Activated T-cell treated with anti-CD3 and anti-CD28 coated beads, Interleukin-2, amount 50 U/mL, for 4 hours (primary cell): ENCODE results near the gene ATP6V0B. TPM values are rescaled to one million over a fixed set of nuclear protein-coding genes. Genes with fewer than 3 reads are reported as not detected.

Experiments
- ATAC-seq, 2 donors: fragments of 200-7000 bp; cut with Tn5 transposase; one replicate each; pipeline ENCODE4 v1.10.0; 2021
- DNase-seq: peaks from one replicate; pipeline ENCODE4 v3.0.0-alpha.2; 2020
- H3K27me3 Mint-ChIP-seq: one replicate; pipeline ENCODE4 v1.8.0; 2021; ENCODE audit warnings: low read depth, mixed read lengths
- H3K36me3 Mint-ChIP-seq: one replicate; pipeline ENCODE4 v1.8.0; 2022; ENCODE audit warnings: mixed read lengths; ENCODE audit not compliant: insufficient read depth
- H3K4me1 Mint-ChIP-seq: one replicate; pipeline ENCODE4 v1.8.0; 2021; ENCODE audit warnings: low read depth, mixed read lengths
- H3K4me3 Mint-ChIP-seq: one replicate; pipeline ENCODE4 v1.8.0; 2021; ENCODE audit warnings: mild to moderate bottlenecking, moderate library complexity, mixed read lengths
- H3K9me3 Mint-ChIP-seq: one replicate; pipeline ENCODE4 v1.8.0; 2021; ENCODE audit warnings: mixed read lengths
- total RNA-seq, 3 donors: library from RNA; stranded (reverse); gene quantifications; one replicate each; pipeline ENCODE4 v1.2.1, GENCODE V29; 2021

ATP6V0B gene
- total RNA-seq, 3 donors from 2014 or later: 202 to 210 (median 209) TPM

DNA sequence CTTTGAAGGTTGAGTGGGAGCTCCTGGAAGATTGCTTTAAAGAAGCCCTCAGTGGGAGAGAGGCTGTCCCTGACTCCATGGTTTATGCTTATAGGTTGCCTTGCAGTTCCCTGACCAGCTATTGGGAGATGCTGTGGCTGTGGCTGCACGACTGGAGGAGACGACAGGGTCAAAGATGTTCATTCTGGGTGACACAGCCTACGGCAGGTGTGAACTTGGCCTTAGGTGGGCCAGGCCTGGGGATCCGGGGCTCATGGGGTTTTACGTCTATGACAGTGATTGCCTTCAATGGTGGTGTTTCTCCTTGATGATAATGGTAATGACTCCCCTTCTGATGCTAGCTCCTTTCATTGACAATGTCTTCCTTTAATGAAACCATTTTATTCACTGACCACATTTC lies 4.3 kb upstream of the ATP6V0B start:
- Mint-ChIP-seq H3K4me1 (peaks cover 34% of the 10 kb centered on the region), H3K36me3 (peaks cover 22% of the 10 kb centered on the region), H3K27me3 (no peaks in the 10 kb centered on the region), H3K4me3 (peak overlapping the region; percentile 99), H3K9me3 (no peaks in the 10 kb centered on the region)
- no peak for DNase-seq
- no peak for ATAC-seq

DNA sequence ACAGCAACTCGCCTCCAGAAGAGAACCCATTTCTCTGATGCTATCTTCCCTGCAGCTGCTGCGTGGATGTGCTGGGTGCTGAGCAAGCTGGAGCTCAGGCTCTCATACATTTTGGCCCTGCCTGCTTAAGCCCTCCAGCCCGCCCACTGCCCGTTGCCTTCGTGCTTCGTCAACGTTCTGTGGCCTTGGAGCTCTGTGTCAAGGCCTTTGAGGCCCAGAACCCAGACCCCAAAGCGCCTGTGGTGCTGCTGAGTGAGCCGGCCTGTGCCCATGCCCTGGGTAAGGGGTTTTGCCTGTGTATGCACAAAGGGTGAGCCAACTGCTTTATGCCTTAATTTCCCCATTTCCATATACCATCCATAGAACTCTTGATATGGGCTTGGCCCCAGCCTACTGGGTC lies 3.8 kb upstream of the ATP6V0B start:
- Mint-ChIP-seq H3K4me1 (peaks cover 37% of the 10 kb centered on the region), H3K36me3 (peaks cover 22% of the 10 kb centered on the region), H3K9me3 (no peaks in the 10 kb centered on the region), H3K27me3 (no peaks in the 10 kb centered on the region), H3K4me3 (peak overlapping the region; percentile 99)
- no peak for ATAC-seq
- DNase-seq: no peak

DNA sequence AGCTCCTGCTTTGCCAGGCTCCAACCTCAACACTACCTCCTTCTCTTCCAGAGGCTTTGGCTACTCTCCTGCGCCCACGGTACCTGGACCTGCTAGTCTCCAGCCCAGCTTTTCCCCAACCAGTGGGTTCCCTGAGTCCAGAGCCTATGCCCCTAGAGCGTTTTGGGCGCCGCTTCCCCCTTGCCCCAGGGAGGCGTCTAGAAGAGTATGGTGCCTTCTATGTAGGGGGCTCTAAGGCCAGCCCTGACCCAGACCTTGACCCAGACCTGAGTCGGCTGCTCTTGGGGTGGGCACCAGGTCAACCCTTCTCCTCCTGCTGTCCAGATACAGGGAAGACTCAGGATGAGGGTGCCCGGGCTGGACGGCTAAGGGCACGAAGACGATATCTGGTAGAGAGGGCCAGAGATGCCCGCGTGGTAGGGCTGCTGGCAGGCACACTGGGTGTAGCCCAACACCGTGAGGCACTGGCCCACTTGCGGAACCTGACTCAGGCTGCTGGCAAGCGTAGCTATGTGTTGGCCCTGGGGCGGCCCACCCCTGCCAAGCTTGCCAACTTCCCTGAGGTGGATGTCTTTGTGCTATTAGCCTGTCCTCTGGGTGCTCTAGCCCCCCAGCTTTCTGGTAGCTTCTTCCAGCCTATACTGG lies 3.3 kb upstream of the ATP6V0B start:
- Mint-ChIP-seq H3K27me3 (no peaks in the 10 kb centered on the region), H3K9me3 (no peaks in the 10 kb centered on the region), H3K4me1 (peaks cover 42% of the 10 kb centered on the region), H3K4me3 (peak overlapping the region; percentile 99), H3K36me3 (peaks cover 22% of the 10 kb centered on the region)
- ATAC-seq (no peak), DNase-seq (no peak)

DNA sequence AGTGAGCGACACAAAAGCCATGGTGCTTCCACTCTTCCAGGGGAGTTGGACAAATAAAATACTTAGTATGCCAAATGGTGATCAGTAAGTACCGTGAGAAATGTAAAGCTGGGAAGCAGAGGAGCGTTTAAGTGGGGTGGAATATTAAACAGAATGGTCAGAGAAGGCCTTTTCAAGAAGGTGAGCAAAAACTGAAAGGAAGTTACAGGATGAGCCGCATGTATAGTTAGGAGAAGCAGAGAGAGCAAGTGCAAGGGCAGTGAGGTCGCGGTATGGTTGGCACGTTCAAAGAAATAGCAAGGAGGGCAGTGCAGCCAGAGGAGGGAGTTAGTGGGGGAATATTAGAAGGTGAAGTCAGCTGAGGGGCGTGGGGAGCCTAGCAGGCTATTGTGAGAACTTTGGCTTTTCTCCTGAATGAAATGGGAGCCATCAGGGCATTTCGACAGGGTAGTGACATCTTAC lies 748 bp upstream of the ATP6V0B start:
- no peak for ATAC-seq
- peak overlapping the region; percentile 89 for H3K4me3 Mint-ChIP-seq

DNA sequence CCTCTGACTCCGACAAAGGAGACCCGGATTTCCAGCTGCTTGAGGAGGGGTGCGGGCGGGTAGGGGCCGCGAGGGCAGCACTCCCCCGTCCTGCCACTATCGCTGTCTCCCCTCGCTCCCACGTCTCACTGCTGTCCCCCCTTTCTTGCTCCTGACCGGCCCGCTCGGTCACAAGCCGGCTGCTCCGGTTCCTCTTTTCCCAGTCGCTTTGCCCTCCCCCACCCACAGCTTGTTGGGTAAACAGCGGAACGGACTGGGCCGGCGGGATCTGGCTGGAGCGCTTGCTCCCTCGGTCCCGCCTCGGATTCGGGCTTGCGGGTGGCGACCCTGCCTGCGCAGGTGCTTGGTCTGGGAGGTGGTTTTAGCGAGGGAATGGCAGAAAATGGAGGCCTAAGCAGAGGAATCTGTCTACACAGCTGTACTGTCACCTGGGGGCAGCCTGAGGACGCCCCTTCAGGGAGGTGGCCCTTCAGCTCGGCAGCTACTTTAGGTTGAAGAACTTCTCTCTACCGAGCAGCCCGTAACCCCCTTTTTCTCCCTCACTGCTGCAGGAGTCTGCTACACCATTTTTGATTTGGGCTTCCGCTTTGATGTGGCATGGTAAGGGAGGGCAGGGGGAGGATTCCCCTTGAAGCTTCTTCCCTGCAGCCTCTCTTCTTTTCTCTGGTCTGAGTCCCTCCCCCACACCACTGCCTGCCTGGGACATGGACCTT lies 645 bp downstream of the ATP6V0B start:
- no peak for DNase-seq
- Mint-ChIP-seq H3K27me3 (no peaks in the 10 kb centered on the region), H3K4me3 (peak overlapping the region; percentile 89), H3K36me3 (peaks cover 33% of the 10 kb centered on the region), H3K9me3 (no peaks in the 10 kb centered on the region), H3K4me1 (peaks cover 56% of the 10 kb centered on the region)
- peak; percentile 2 to 3 for ATAC-seq

More for the DNA sequence above, 748 bp upstream of the ATP6V0B start:
- no peak for DNase-seq
- H3K27me3 Mint-ChIP-seq: no peaks in the 10 kb centered on the region
- no peaks in the 10 kb centered on the region for H3K9me3 Mint-ChIP-seq
- peaks cover 36% of the 10 kb centered on the region for H3K36me3 Mint-ChIP-seq
- H3K4me1 Mint-ChIP-seq: peaks cover 62% of the 10 kb centered on the region

DNA sequence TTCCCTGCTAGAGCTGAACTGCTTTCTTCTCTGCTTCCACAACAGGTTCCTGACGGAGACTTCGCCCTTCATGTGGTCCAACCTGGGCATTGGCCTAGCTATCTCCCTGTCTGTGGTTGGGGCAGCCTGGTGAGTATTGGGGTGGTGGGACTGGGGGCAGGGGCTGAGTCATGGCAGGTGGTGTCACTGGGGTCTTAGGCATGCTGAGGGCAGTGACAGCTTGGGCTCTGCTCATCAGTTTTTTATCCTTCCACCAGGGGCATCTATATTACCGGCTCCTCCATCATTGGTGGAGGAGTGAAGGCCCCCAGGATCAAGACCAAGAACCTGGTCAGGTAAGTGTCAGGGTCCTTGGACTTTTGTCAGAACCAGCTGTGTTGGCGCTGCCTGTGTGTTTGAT lies 1.3 kb downstream of the ATP6V0B start:
- peaks cover 54% of the 10 kb centered on the region for H3K4me1 Mint-ChIP-seq
- H3K4me3 Mint-ChIP-seq: peak overlapping the region; percentile 89
- H3K9me3 Mint-ChIP-seq: no peaks in the 10 kb centered on the region
- ATAC-seq: no peak
- DNase-seq: no peak
- H3K27me3 Mint-ChIP-seq: no peaks in the 10 kb centered on the region
- H3K36me3 Mint-ChIP-seq: peaks cover 33% of the 10 kb centered on the region

DNA sequence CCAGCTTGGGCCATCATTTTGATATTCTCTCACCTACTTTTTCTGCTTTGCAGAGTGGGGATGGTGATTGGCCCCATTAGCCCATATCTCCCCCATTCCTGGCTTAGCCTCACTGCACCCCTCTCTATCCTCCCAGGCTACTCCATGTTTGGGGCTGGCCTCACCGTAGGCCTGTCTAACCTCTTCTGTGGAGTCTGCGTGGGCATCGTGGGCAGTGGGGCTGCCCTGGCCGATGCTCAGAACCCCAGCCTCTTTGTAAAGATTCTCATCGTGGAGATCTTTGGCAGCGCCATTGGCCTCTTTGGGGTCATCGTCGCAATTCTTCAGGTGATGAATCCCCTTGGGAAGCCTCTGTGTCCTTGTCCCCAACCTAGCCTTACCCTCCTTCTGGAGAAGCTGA lies 2.1 kb downstream of the ATP6V0B start:
- H3K4me1 Mint-ChIP-seq: peaks cover 51% of the 10 kb centered on the region
- DNase-seq (no peak), ATAC-seq (no peak)
- no peaks in the 10 kb centered on the region for H3K9me3 Mint-ChIP-seq
- H3K4me3 Mint-ChIP-seq: peak overlapping the region; percentile 80
- H3K36me3 Mint-ChIP-seq: peaks cover 33% of the 10 kb centered on the region
- no peaks in the 10 kb centered on the region for H3K27me3 Mint-ChIP-seq

DNA sequence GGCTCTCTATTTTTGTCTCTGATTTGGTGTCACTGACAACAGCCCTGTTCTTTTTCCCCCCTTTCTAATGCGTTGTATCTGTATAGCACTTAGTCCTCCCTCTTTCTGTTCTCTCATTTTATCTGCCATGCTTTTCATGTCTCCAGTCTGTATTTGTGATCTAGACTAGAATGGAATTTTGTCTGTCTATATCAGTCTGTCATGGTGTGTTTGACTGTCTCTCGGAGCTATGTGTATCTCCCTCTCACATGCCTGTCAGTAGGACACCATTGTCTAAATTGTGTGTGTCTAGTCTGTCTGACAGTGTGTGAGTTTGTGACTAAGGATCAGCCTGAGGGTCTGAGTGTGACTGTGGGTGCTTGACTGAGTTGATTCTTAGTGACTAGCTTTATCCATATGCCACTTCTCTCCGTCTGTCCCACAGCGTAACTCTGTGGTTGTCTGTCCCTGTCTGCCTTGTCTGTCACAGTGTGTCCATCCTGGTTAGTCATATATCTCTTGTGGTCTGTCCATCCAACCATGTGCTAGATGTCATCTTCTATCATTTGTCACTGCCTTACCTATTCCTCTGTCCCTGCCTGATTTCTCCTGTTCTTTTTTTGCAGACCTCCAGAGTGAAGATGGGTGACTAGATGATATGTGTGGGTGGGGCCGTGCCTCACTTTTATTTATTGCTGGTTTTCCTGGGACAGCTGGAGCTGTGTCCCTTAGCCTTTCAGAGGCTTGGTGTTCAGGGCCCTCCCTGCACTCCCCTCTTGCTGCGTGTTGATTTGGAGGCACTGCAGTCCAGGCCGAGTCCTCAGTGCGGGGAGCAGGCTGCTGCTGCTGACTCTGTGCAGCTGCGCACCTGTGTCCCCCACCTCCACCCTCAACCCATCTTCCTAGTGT lies 2.9 kb downstream of the ATP6V0B start:
- H3K4me1 Mint-ChIP-seq: peaks cover 51% of the 10 kb centered on the region

DNA sequence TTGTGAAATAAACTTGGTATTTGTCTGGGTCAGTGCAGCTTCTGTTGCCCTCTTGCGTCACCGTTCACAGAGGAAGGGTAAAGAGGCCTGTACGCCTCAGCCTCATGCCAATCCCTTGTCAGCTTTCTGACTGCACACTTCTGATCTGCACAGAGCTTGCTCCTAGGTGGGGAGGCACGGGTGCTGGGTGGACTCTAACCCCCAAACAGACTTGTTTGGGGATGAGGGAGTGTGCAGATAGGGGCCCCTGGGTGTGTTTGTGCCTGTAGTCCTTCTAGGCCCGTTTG lies 3.4 kb downstream of the ATP6V0B start:
- peaks cover 51% of the 10 kb centered on the region for H3K4me1 Mint-ChIP-seq
- ATAC-seq (no peak), DNase-seq (no peak)
- peaks cover 27% of the 10 kb centered on the region for H3K36me3 Mint-ChIP-seq
- peak overlapping the region; percentile 80 for H3K4me3 Mint-ChIP-seq
- H3K9me3 Mint-ChIP-seq: no peaks in the 10 kb centered on the region
- H3K27me3 Mint-ChIP-seq: no peaks in the 10 kb centered on the region

More for the DNA sequence above, 2.9 kb downstream of the ATP6V0B start:
- DNase-seq (no peak), ATAC-seq (no peak)
- H3K36me3 Mint-ChIP-seq: peaks cover 33% of the 10 kb centered on the region
- H3K27me3 Mint-ChIP-seq: no peaks in the 10 kb centered on the region
- H3K9me3 Mint-ChIP-seq: no peaks in the 10 kb centered on the region
- H3K4me3 Mint-ChIP-seq: peak overlapping the region; percentile 80

DNA sequence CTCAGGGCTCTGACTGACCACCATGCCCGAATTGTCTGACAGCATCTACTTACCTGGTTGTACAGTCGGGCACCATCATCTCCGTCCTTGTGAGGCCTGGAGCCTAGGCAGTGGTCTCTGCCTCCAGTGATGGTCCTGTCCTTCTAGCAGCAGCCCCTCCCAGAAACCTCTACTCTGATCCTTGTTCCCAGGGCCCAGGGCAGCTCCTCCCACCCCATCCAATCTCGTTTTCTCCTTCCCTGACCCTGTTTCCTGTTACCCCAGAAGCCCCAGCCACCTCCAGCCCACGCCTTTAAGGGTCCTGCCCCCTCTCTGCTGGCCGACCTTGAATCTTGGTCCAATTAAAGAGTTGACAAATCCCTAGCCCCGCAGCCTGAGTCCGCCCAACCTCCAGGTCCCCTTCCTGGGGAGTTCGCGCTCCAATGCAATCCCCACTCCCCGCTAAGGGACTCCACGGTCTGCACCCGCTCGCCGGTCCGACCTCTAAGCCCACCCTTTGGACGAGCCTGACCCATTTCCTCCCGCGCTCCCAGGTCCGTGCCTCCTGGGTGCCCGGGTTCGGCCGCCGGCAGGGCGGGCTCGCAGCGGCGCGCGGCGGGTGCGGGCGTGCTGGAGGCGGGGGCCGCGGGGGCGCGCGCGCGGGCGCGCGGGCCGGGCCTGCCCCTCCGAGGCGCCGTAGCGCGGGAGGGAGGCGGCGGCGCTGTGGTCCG lies 3.9 kb downstream of the ATP6V0B start, which contains the start of gene B4GALT2:
B4GALT2 (plus strand) TSS at position 660 of the 710 bp plus-strand sequence. CDS start 1,951 bp downstream, outside the sequence.
- peak in 1 of 2 donors; percentile 18 for ATAC-seq
- Mint-ChIP-seq H3K27me3 (no peaks in the 10 kb centered on the region), H3K4me3 (peak within 1 kb of the TSS; percentile 88), H3K4me1 (peaks cover 47% of the 10 kb centered on the region), H3K36me3 (peaks cover 22% of the 10 kb centered on the region), H3K9me3 (no peaks in the 10 kb centered on the region)
- peak; percentile 24 for DNase-seq

DNA sequence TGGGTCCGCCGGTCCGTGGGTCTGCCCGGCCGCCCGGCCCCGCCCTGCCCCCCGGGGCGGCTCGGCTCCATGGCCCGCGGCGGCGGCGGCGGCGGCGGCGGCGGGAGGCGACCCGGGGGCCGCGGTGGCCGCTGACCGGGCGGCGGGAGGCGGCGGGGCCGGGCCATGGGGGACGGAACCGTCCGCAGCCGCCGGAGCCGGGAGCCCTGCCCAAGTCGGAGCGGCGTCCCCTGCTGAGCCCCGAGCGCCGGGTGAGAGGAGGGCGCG lies 4.4 kb downstream of the ATP6V0B start:
- Mint-ChIP-seq H3K4me1 (peaks cover 42% of the 10 kb centered on the region), H3K4me3 (no peak overlapping the region), H3K9me3 (no peaks in the 10 kb centered on the region)

DNA sequence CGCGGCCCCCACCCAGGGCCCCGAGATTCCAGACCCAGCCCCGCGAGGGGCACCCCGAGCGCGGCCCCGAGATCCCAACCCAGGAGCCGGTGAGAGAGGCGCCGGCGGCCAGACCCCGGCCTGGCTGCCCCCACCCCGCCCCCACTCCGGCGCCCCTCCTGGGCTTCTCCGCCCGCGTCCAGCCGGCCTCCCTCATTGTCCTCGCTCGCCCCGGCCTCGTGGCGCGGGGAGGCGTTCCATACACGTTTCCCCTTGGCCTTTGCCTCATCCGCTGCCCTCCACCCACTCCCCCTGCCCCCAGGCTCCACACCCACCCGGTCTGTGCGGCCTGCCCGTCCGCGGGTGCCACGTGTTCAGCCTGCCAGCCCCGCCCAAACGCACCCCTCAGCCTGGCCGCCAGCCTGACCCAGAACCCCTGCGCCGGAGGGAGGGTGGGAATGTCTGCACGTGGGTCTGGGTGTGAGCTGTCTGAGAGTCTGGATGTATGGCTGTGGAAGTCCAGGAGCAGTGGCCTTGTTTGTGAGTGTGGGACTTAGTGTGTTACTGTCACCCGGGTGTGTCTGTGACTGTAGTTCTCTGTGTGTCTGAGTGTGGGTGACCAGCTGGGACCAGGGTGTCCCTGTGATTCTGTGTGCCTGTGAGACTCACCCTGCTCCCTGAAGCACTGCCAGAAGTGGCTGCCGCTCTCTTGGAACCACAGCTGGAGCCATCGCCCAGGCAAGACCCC lies 4.9 kb downstream of the ATP6V0B start:
- Mint-ChIP-seq H3K9me3 (no peaks in the 10 kb centered on the region), H3K4me3 (peak overlapping the region; percentile 88), H3K36me3 (peaks cover 19% of the 10 kb centered on the region), H3K27me3 (no peaks in the 10 kb centered on the region), H3K4me1 (peaks cover 40% of the 10 kb centered on the region)
- ATAC-seq (peak; percentile 19 to 21), DNase-seq (peak; percentile 23)

More for the DNA sequence above, 4.4 kb downstream of the ATP6V0B start:
- ATAC-seq (no peak), DNase-seq (no peak)
- no peaks in the 10 kb centered on the region for H3K27me3 Mint-ChIP-seq
- peaks cover 19% of the 10 kb centered on the region for H3K36me3 Mint-ChIP-seq

DNA sequence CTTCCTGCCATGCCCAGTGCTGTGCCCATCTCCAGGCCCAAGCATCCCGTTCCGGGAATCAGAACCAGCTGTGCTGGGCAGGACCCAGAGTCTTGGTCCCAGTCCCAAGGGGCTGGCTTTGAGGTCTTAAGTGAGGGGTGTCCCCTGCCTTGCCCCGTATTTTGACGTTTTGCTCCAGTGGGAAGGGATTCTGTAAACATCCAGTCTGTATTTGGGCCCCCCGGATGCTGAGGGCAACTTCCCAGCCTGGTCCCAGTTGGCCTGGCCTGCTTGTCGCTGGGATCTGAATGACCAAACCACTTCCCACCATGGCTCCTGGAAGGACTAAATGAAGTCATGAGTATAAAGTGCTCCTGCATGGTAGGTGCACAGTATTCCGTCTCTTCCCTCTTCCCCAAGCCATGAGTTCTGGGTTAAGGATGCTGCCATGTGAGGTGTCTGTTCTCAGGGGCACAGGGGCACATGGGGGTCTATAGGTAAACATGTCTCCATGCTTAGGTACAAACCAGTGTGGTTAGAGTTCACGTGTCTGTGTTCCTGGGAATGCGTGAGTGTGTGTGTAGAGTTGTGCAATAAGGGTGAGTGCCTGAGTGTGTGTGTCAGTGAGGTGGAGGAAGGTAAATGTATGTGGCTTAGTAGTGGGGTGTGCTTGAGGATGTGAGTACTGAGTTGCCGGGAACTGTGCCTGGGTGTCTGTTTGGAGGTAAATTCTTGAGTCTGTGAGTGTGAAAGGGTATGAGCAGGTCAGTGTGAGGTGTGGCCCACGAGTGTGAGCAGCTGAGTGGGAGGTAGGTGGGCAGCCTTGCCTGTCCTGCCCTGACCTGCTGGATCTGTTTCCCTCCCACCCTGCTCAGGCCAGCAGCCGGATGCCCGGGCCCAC lies 5.7 kb downstream of the ATP6V0B start:
- H3K27me3 Mint-ChIP-seq: no peaks in the 10 kb centered on the region
- peak overlapping the region; percentile 88 for H3K4me3 Mint-ChIP-seq
- ATAC-seq (no peak), DNase-seq (no peak)
- H3K36me3 Mint-ChIP-seq: peaks cover 19% of the 10 kb centered on the region
- H3K9me3 Mint-ChIP-seq: no peaks in the 10 kb centered on the region
- peaks cover 38% of the 10 kb centered on the region for H3K4me1 Mint-ChIP-seq
